HFF-Myc (cell line): Measurements from ENCODE around the gene URI1.

Source experiments
- DNase-seq: peaks from one replicate; pipeline ENCODE4 v3.0.0-alpha.2; 2011; ENCODE audit warnings: low read depth; ENCODE audit errors: extremely low read depth
- H3K4me3 ChIP-seq: replicated peaks from 2 replicates; pipeline ENCODE4 v1.5.1; 2011; ENCODE audit warnings: low read depth, mild to moderate bottlenecking, control low read depth, low read length
- TF ChIP-seq, protein P1 (sequence below): IDR thresholded peaks from 2 replicates; pipeline ENCODE4 v1.5.1; 2012; ENCODE audit warnings: mild to moderate bottlenecking, low read depth, low read length, control low read depth; ENCODE audit errors: missing control alignments

URI1 gene

DNA sequence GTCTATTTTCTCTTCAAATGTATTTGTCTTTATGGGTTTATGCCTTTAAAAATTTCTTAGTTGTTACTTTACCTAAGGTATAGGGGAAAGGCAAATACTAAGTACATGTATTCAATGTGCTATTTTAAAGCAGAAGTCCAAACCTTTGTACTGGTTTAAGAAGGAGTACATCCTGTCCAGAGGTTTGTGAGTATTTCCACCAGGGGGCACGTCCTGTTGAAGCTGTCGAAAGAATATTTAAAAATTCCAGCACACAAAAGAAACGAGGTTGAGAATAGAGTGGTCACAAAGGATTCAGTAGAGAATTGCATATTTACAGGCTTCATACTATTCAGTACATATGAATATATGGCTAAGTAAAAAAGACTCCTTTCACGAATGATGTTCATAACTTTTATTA is 59.8 kb downstream of the URI1 start:
- TF ChIP-seq, protein P1, sequence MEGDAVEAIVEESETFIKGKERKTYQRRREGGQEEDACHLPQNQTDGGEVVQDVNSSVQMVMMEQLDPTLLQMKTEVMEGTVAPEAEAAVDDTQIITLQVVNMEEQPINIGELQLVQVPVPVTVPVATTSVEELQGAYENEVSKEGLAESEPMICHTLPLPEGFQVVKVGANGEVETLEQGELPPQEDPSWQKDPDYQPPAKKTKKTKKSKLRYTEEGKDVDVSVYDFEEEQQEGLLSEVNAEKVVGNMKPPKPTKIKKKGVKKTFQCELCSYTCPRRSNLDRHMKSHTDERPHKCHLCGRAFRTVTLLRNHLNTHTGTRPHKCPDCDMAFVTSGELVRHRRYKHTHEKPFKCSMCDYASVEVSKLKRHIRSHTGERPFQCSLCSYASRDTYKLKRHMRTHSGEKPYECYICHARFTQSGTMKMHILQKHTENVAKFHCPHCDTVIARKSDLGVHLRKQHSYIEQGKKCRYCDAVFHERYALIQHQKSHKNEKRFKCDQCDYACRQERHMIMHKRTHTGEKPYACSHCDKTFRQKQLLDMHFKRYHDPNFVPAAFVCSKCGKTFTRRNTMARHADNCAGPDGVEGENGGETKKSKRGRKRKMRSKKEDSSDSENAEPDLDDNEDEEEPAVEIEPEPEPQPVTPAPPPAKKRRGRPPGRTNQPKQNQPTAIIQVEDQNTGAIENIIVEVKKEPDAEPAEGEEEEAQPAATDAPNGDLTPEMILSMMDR: no peak
- DNase-seq: no peak
- no peak overlapping the region for H3K4me3 ChIP-seq

DNA sequence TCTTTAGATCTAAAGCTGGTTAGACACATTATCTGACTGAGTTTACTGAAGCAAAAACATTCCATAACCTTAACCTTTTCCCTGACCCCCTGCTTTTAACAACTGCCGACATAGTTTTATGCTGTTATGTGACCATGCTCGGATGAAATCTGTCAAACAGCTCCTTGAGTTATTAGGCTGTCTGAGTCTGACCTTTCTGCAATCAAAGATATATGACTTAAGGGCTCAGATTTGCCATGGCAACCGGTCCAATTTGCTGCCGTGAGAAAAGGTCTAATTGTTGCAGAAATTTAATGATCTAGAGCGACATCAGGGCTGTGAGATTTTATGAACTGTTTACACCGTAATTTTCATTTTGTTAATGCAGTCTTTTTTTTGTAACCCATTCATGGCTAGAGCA is 61.8 kb downstream of the URI1 start:
- H3K4me3 ChIP-seq: no peak overlapping the region
- TF ChIP-seq, protein P1: no peak
- DNase-seq: no peak

DNA sequence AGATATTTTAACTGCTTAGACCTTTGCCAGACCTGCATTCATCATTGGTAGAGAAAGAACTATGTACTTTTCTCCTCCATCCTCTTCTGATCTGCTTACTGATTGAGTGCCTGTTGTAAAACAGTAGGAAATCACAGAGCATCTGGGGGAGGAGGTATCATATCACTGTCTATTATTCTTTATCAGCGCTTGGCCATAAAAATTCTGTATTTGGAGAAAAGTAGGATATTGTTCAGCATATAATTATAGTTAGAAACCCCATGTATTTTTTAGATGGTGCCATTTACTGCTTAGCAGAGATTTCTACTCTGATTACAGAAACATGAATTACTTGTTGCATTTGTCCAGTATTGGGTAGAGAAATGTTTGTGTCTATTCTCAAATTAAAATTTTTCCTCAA is 62.4 kb downstream of the URI1 start:
- TF ChIP-seq, protein P1: no peak
- DNase-seq: no peak
- H3K4me3 ChIP-seq: no peak overlapping the region

DNA sequence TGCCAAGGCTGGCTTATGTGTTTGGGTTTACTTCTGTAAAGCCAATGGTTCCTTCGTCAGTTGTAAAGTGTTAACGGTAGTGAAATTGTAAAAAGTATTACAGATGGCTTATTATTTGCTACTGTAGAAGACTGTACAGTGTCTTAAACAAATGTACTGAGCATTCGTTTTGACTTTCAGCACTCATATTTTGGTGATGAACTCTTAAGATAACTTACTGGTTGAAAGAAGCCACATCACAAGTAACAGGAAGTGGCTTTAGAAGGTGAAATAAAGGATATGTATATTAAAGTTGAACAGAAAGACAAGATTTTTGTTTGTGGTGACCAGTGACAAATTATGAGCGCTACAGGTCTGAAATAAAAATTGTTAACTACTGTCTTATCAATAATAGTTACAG is 64.2 kb downstream of the URI1 start:
- TF ChIP-seq, protein P1: no peak
- no peak for DNase-seq
- H3K4me3 ChIP-seq: no peak overlapping the region

DNA sequence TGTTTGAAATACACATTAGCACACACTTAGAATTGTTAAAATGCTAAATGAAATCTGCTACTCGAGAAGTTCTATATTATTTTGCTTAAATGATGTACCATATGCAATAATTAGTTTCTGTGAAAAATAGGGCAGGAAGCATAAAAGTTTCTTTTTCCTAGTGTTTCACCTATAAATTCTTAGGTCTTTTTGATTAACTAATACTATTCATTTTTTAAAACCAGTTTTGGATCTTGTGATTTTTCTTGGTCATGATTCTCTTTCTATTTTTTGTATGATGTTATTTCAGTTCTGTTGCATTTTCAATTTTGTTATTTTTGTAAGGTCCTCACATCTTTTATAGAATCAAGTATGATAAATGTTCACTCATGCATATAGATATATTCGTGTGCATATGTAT is 66.1 kb downstream of the URI1 start:
- TF ChIP-seq, protein P1: no peak
- H3K4me3 ChIP-seq: no peak overlapping the region
- DNase-seq: no peak

DNA sequence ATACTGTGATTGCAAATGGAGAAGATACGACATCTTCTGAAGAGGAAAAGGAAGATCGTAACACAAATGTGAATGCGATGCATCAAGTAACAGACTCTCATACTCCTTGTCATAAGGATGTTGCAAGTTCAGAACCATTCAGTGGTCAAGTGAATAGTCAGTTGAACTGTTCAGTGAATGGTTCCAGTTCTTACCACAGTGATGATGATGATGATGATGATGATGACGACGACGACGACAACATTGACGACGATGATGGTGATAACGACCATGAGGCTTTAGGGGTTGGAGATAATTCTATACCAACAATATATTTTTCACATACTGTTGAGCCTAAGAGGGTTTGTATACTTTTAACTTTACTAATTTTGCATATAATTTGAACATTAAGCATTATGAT is 67.0 kb downstream of the URI1 start:
- no peak for DNase-seq
- TF ChIP-seq, protein P1: no peak
- H3K4me3 ChIP-seq: no peak overlapping the region

DNA sequence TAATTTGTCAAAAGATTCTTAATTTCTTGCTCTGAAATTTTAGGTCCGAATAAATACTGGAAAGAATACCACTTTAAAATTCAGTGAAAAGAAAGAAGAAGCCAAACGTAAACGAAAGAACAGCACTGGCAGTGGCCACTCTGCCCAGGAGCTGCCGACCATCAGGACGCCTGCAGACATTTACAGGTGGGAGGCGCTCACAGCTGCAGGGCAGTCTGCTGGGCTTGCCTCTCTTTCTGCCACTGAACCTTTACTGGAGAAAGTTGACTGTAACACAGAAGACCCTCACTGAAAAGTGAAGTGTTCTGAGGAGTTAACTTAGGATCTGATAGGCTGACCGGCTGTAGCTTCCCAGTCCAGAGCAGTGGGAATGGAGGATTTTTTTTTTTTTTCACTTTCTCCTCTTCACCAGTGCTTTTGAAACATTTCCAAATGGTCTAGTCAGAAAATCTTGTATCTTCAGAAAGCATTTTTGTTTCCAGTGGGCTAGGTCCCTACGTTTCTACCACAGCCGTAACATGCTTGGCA is 69.1 kb downstream of the URI1 start:
- TF ChIP-seq, protein P1: no peak
- no peak for DNase-seq

More for the DNA sequence above, 69.1 kb downstream of the URI1 start:
- no peak overlapping the region for H3K4me3 ChIP-seq
